ENCODE results near the gene TOMM70.

DNA sequence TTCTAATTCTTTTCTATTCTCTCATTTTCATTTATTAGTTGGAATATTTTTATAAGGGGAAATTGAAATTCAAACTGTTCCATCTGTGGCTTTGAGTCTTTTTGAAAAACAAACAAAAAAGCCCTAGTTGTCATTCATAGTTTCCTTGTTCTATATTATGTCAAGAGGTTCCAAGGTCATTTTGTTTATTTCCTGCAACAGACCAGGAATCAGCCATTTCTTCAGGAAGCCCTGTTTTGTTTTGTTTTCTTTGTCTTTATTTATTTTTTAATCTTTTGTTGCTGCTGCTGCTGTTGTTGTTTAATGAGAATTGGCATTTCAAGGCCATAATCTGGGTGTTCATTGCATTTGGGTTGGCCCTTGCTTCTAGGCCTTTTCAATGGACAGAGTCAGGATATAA is 15.3 kb upstream of the TOMM70 start:
- TF ChIP-seq, protein P1, sequence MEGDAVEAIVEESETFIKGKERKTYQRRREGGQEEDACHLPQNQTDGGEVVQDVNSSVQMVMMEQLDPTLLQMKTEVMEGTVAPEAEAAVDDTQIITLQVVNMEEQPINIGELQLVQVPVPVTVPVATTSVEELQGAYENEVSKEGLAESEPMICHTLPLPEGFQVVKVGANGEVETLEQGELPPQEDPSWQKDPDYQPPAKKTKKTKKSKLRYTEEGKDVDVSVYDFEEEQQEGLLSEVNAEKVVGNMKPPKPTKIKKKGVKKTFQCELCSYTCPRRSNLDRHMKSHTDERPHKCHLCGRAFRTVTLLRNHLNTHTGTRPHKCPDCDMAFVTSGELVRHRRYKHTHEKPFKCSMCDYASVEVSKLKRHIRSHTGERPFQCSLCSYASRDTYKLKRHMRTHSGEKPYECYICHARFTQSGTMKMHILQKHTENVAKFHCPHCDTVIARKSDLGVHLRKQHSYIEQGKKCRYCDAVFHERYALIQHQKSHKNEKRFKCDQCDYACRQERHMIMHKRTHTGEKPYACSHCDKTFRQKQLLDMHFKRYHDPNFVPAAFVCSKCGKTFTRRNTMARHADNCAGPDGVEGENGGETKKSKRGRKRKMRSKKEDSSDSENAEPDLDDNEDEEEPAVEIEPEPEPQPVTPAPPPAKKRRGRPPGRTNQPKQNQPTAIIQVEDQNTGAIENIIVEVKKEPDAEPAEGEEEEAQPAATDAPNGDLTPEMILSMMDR (IDR thresholded peaks at IDR 0.05; ENCODE audit: insufficient read depth, low read length, poor library complexity, severe bottlenecking): no peak
- no peak for TF ChIP-seq EZH2phosphoT487 (conservative IDR thresholded peaks at IDR 0.05; ENCODE audit: low read length)

Data from SU-DHL-6 (cell line).